ENCODE data around the gene SKAP1. TPM values are rescaled to one million over a fixed set of nuclear protein-coding genes. Genes with fewer than 3 reads are reported as not detected.

Gene SKAP1
- total RNA-seq, 6 donors from 2014 or later, result 1.9 to 5.3 (median 3.9) TPM

- ATAC-seq (ENCODE audit: low FRiP score in 2 of 2), result no peak
- Histone ChIP-seq H3K27ac (no peak overlapping the region), H3K36me3 (no peaks in the 10 kb centered on the region), H3K27me3 (no peaks in the 10 kb centered on the region), H3K9me3 (no peaks in the 10 kb centered on the region), H3K4me1 (no peaks in the 10 kb centered on the region), H3K4me3 (no peak overlapping the region)
- TF ChIP-seq POLR2AphosphoS5 (IDR thresholded peaks at IDR 0.05) (no peak), EP300 (IDR thresholded peaks at IDR 0.05) (no peak), POLR2A (IDR thresholded peaks at IDR 0.05) (no peak)
- TF ChIP-seq, protein P1, sequence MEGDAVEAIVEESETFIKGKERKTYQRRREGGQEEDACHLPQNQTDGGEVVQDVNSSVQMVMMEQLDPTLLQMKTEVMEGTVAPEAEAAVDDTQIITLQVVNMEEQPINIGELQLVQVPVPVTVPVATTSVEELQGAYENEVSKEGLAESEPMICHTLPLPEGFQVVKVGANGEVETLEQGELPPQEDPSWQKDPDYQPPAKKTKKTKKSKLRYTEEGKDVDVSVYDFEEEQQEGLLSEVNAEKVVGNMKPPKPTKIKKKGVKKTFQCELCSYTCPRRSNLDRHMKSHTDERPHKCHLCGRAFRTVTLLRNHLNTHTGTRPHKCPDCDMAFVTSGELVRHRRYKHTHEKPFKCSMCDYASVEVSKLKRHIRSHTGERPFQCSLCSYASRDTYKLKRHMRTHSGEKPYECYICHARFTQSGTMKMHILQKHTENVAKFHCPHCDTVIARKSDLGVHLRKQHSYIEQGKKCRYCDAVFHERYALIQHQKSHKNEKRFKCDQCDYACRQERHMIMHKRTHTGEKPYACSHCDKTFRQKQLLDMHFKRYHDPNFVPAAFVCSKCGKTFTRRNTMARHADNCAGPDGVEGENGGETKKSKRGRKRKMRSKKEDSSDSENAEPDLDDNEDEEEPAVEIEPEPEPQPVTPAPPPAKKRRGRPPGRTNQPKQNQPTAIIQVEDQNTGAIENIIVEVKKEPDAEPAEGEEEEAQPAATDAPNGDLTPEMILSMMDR (IDR thresholded peaks at IDR 0.05), result no peak
- no peak for DNase-seq
- WGBS, 2 donors, result 35 to 38% methylated on average over 3 of the region's 3 CpGs
Observed at GRCh38 chr17:48406936-48407567, 23.0 kb downstream of the SKAP1 start.

DNA sequence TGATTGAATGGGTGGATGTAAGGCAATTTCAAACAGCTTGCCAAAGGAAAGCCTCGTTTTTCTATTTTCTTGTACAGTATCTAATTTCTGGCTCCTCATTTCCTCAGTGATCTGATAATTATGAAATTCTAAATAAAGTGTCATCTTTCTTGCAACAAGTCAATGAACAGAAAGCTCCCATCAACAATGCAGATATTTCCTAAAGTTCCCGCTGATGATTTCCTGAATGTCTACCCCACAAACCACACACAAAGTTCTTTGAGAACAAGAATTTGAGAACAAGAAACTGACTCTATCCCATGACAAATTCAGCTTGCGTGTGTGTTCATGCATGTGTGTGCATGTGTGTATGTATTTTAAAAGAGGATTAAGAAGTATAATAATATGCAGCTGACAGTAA is 35.2 kb downstream of the SKAP1 start:
- no peaks in the 10 kb centered on the region for H3K4me1 ChIP-seq
- no peaks in the 10 kb centered on the region for H3K9me3 ChIP-seq
- DNase-seq (no peak), ATAC-seq (ENCODE audit: low FRiP score in 2 of 2) (no peak)
- no peaks in the 10 kb centered on the region for H3K36me3 ChIP-seq
- no peak overlapping the region for H3K4me3 ChIP-seq
- H3K27me3 ChIP-seq, result no peaks in the 10 kb centered on the region
- 42 to 51% methylated on average over 3 of the region's 3 CpGs for WGBS, 2 donors
- no peak for TF ChIP-seq POLR2AphosphoS5 (IDR thresholded peaks at IDR 0.05)
- TF ChIP-seq EP300 (IDR thresholded peaks at IDR 0.05), result no peak
- TF ChIP-seq, protein P1 (IDR thresholded peaks at IDR 0.05), result no peak
- no peak for TF ChIP-seq POLR2A (IDR thresholded peaks at IDR 0.05)
- H3K27ac ChIP-seq, result no peak overlapping the region

GRCh38 chr17:48393283-48393682 is 36.7 kb downstream of the SKAP1 start:
- H3K27ac ChIP-seq, result no peak overlapping the region
- no peaks in the 10 kb centered on the region for H3K9me3 ChIP-seq
- ATAC-seq (ENCODE audit: low FRiP score in 2 of 2) (no peak), DNase-seq (no peak)
- no peaks in the 10 kb centered on the region for H3K27me3 ChIP-seq
- H3K4me1 ChIP-seq, result no peaks in the 10 kb centered on the region
- no peaks in the 10 kb centered on the region for H3K36me3 ChIP-seq
- TF ChIP-seq POLR2AphosphoS5 (IDR thresholded peaks at IDR 0.05), result no peak
- no peak for TF ChIP-seq POLR2A (IDR thresholded peaks at IDR 0.05)
- TF ChIP-seq EP300 (IDR thresholded peaks at IDR 0.05), result no peak
- TF ChIP-seq, protein P1 (IDR thresholded peaks at IDR 0.05), result no peak
- no peak overlapping the region for H3K4me3 ChIP-seq

GRCh38 chr17:48392857-48393256 is 37.2 kb downstream of the SKAP1 start:
- DNase-seq (no peak), ATAC-seq (ENCODE audit: low FRiP score in 2 of 2) (no peak)
- TF ChIP-seq, protein P1 (IDR thresholded peaks at IDR 0.05), result no peak
- no peak for TF ChIP-seq POLR2A (IDR thresholded peaks at IDR 0.05)
- no peak for TF ChIP-seq EP300 (IDR thresholded peaks at IDR 0.05)
- no peak for TF ChIP-seq POLR2AphosphoS5 (IDR thresholded peaks at IDR 0.05)
- WGBS, 2 donors, result 53 to 55% methylated on average over 4 of the region's 4 CpGs
- no peaks in the 10 kb centered on the region for H3K4me1 ChIP-seq
- no peaks in the 10 kb centered on the region for H3K9me3 ChIP-seq
- H3K27ac ChIP-seq, result no peak overlapping the region
- H3K4me3 ChIP-seq, result no peak overlapping the region
- H3K36me3 ChIP-seq, result no peaks in the 10 kb centered on the region
- H3K27me3 ChIP-seq, result no peaks in the 10 kb centered on the region

DNA sequence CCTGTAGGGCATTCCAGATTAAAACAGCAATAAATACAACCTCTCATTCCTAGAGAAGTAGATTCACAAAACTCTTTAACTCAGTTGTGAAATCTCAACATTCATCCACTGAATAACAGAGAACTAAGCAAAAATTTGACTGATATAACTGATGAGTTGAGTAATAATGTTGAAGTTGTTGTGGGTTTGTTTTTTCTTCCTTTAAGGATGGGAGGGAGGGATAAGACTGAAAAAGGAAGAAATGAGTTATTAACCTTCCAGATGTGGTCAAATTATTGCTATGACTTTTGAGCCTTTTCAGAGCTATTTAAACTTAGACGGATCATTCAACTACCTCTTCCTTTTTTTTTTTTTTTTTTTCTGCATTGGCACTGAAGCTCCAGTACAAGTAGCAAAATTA is 38.6 kb downstream of the SKAP1 start:
- no peaks in the 10 kb centered on the region for H3K27me3 ChIP-seq
- no peaks in the 10 kb centered on the region for H3K4me1 ChIP-seq
- no peaks in the 10 kb centered on the region for H3K36me3 ChIP-seq
- no peak for ATAC-seq (ENCODE audit: low FRiP score in 2 of 2)
- TF ChIP-seq POLR2AphosphoS5 (IDR thresholded peaks at IDR 0.05) (no peak), EP300 (IDR thresholded peaks at IDR 0.05) (no peak), POLR2A (IDR thresholded peaks at IDR 0.05) (no peak)
- TF ChIP-seq, protein P1 (IDR thresholded peaks at IDR 0.05), result no peak
- WGBS, 2 donors, result 42 to 43% methylated on average over 1 of the region's 1 CpG
- H3K9me3 ChIP-seq, result no peaks in the 10 kb centered on the region
- H3K27ac ChIP-seq, result no peak overlapping the region
- H3K4me3 ChIP-seq, result no peak overlapping the region
- no peak for DNase-seq

All from upper lobe of left lung (tissue), 6 donors.